Mucosa of gallbladder (tissue), 1 donor: ENCODE measurements around the gene OTOGL. TPM values are rescaled to one million over a fixed set of nuclear protein-coding genes. Genes with fewer than 3 reads are reported as not detected.
"Not testable (repeated sequence)": the region's sequence is repeated elsewhere in the genome, so short reads cannot be mapped to it uniquely, and the experiment has no call there.

Experiments
- DNase-seq: peaks from one replicate; pipeline ENCODE4 v3.0.0-alpha.2; 2020; ENCODE audit warnings: low spot score
- total RNA-seq: library from RNA; stranded (reverse); gene quantifications from one replicate; pipeline ENCODE4 v1.2.1, GENCODE V29; 2021
- donor health status: DM: no; HTN: no; CAD: no.

Gene OTOGL
- total RNA-seq, 1 donor from 2014 or later: 0.20 TPM

- no peak for DNase-seq
Measured at GRCh38 chr12:80226576-80226975, 127.2 kb downstream of the OTOGL start.

- not testable (repeated sequence) for DNase-seq
Measured at GRCh38 chr12:80227904-80228303, 128.6 kb downstream of the OTOGL start.

DNA sequence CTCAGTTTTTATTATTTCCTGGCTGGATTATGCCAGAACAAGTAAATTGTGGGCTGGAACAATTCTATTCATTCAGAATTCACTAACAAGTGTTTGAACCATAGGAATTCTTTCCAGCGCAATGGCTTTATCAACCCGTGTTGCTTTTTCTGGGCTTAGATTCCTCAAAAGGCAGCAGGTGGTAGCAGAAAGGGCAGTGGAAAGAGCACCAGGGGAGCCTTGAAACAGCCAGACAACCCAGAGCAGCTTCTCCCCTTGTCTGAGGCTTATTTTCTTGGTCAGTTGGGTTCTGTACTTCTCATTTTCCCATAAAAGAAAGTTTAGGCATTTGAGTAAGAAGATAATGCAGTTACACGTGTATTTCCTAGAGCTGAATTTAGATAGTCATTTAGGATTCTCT lies 130.7 kb downstream of the OTOGL start:
- no peak for DNase-seq

DNA sequence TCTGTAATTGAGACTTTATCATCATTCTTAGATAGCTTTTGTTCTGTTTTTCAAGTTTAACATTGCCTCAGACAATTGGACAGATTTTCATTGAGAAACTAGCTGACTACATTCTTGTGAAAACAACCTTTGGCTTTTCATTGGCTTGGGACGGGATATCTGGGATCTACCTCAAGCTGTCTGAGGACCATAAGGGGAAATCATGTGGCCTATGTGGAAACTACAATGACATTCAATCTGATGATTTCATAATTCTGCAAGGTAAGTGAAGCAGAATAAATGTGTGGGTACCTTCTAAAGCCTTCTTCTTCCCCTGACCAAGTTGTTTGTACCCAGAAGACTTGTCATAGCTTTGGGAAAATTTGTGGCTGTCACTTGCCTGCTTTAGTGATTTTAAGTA lies 133.5 kb downstream of the OTOGL start:
- DNase-seq: no peak

GRCh38 chr12:80233926-80234325 lies 134.6 kb downstream of the OTOGL start:
- no peak for DNase-seq

DNA sequence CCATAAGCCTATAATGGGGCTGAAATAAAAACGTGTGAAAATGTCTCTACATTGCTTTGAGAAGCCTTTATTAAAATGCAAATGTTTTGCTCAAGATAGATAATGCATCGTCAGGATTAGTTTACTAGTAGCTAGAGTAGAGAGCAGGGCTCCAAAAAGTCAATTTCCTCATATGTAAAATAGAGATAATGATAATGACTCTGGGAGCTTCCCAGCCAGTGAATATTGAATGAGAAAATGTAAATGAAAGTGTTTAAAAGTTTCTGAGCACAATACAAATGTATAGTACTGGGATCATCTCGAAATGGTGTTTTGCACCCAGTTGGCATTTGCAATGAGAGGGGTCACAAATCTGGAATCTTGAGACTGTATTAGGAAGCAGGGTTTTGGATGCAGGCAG lies 135.3 kb downstream of the OTOGL start:
- no peak for DNase-seq

GRCh38 chr12:80235944-80236343 lies 136.6 kb downstream of the OTOGL start:
- no peak for DNase-seq

DNA sequence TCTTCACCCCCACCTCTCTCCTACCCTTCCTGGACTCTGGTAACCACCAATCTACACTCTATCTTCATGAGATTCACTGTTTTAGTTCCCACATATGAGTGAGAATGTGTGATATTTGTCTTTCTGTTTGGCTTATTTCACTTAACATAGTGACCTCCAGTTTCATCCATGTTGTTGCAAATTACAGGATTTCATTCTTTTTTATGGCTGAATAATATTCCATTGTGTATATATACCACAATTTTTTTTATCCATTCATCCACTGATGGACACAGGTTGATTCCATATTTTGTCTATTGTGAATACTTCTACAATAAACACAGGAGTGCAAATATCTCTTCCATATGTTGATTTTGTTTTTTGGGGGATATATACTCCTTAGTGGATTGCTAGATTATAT lies 140.5 kb downstream of the OTOGL start:
- DNase-seq: no peak

GRCh38 chr12:80241576-80242273 lies 142.4 kb downstream of the OTOGL start:
- no peak for DNase-seq

DNA sequence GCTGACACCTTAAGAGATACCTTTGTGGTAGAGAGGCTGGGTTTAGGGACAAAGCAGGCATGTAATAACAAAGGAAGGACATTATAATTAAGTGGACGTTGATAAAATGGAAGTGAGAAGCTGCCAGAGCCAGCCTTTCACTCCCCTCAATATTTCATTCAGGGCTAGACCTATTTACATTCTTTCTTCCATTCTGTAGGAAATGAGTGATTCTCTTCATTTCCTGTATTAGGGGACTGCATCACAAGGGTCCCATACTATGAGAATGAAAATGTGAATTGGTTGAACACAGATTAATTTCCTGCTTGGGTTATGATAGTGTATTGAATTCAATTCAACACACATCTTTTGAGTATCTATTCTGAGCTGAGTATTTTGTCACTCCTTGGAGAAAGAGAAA lies 143.0 kb downstream of the OTOGL start:
- no peak for DNase-seq

DNA sequence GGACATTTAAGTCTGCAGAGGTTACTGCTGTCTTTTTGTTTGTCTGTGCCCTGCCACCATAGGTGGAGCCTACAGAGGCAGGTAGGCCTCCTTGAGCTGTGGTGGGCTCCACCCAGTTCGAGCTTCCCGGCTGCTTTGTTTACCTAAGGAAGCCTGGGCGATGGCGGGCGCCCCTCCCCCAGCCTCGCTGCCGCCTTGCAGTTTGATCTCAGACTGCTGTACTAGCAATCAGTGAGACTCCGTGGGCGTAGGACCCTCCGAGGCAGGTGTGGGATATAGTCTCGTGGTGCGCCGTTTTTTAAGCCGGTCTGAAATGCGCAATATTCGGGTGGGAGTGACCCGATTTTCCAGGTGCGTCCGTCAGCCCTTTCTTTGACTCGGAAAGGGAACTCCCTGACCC lies 150.2 kb downstream of the OTOGL start:
- not testable (repeated sequence) for DNase-seq

GRCh38 chr12:80257920-80258319 lies 158.6 kb downstream of the OTOGL start:
- no peak for DNase-seq

GRCh38 chr12:80260269-80260668 lies 160.9 kb downstream of the OTOGL start:
- no peak for DNase-seq

GRCh38 chr12:80261403-80261802 lies 162.1 kb downstream of the OTOGL start:
- DNase-seq: no peak

DNA sequence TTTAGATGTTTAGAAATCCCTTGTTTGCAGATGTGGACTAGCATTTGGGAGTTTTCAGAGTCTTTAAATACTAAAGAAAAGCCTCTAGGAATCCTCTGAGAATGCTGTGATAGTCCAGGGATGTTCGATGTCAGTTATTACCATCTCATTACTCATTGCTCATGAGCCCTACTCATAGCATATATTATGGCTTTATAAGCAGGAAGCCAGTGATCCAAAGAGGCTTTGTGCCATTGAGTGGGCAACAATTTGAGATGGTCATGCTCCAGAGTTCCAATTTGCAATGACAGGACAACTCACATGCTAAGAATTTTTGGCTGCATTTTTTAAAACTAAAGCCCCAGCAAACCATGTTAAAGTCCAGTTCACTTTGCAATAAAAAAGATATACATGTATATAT lies 163.0 kb downstream of the OTOGL start:
- DNase-seq: no peak

GRCh38 chr12:80262771-80263170 lies 163.4 kb downstream of the OTOGL start:
- no peak for DNase-seq

GRCh38 chr12:80264386-80264785 lies 165.0 kb downstream of the OTOGL start:
- no peak for DNase-seq

- DNase-seq: no peak
Measured at GRCh38 chr12:80264891-80265290, 165.6 kb downstream of the OTOGL start.

DNA sequence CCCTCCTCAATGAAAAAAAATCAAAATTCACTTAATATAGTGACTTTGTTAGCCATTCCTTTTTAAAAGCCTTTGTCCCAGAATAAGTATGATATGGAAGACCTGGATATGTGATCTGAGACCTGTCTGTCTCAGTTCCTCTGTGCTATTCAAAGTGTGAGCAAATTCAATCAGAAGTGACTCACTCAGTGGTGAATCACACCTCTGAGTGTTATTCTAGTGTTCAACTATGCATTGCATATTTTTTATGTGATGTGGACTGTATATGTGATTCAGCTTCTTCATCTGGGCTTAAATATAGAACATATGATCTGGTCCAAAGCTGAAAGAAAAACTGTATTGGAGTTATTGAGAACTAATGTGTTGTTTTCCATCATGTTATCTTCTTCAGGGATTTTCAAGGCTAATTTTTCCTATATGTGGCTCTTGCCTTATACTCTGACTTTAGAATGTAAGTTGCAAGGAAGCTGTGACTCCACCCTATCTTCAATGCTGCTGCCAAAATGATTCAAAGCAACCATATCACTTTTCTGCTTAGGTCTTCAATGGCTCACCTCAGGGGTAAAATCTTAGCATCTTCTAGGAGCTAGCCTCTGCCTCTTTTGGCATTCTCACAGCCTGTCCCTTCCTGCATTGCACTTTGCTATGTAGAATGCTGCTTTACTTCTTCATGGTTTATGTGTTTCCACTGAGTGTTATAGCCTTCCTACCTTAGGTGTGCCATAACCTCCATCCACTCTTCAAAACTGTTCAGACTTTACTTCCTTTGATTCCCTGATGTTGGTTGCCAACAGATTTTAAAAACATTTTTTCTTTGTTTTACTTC lies 169.8 kb downstream of the OTOGL start:
- no peak for DNase-seq

GRCh38 chr12:80269803-80270552 lies 170.6 kb downstream of the OTOGL start:
- no peak for DNase-seq

DNA sequence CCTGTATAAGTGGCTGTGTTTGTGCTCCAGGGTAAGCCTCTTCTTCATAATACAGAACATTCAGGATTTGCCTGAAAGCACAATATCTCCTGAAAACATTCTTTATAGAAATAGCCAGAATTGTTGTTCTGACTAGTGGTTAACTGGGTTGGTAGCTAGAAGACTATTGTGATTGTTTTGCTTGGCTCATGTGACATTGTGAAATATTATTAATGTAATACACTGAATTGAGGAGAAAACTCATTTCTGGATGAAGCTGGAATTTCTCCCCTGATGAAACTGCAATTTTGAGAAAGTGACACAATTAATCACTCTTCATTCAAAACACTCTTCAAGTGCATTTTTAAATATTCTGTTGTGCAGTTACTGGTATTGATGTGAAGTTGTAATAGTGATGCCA lies 172.4 kb downstream of the OTOGL start:
- DNase-seq: no peak

- no peak for DNase-seq
Measured at GRCh38 chr12:80272387-80272915, 173.1 kb downstream of the OTOGL start.
